Breast epithelium (tissue), 3 donors: Measurements from ENCODE around the gene IL37.

Experiments
- POLR2A ChIP-seq: fragments of 450-650 bp; IDR thresholded peaks from one replicate; pipeline ENCODE4 v1.6.1; 2016; ENCODE audit warnings: antibody characterized with exemption, mild to moderate bottlenecking, moderate library complexity
- TF ChIP-seq, protein P1 (sequence below), 3 donors: fragments of 450-650 bp; IDR thresholded peaks; one replicate each; pipeline ENCODE4 v1.5.1; 2016 to 2017; ENCODE audit warnings: antibody characterized with exemption in 3 of 3, mild to moderate bottlenecking in 3 of 3, moderate library complexity in 3 of 3

- no peak for TF ChIP-seq POLR2A
- TF ChIP-seq, protein P1, sequence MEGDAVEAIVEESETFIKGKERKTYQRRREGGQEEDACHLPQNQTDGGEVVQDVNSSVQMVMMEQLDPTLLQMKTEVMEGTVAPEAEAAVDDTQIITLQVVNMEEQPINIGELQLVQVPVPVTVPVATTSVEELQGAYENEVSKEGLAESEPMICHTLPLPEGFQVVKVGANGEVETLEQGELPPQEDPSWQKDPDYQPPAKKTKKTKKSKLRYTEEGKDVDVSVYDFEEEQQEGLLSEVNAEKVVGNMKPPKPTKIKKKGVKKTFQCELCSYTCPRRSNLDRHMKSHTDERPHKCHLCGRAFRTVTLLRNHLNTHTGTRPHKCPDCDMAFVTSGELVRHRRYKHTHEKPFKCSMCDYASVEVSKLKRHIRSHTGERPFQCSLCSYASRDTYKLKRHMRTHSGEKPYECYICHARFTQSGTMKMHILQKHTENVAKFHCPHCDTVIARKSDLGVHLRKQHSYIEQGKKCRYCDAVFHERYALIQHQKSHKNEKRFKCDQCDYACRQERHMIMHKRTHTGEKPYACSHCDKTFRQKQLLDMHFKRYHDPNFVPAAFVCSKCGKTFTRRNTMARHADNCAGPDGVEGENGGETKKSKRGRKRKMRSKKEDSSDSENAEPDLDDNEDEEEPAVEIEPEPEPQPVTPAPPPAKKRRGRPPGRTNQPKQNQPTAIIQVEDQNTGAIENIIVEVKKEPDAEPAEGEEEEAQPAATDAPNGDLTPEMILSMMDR (IDR thresholded peaks at IDR 0.05): no peak
Observed at GRCh38 chr2:112923967-112924338, 13.0 kb downstream of the IL37 start.
